HUES6 (cell line): ENCODE measurements around the gene SMYD3.

ENCODE experiments used
- H3K27ac ChIP-seq: 2 replicates; pipeline ENCODE4 v1.7.0; 2013; ENCODE audit warnings: low read depth, mild to moderate bottlenecking, low read length, inconsistent platforms
- H3K27me3 ChIP-seq: 2 replicates; pipeline ENCODE4 v1.6.1; 2013; ENCODE audit warnings: low read length; ENCODE audit not compliant: control insufficient read depth, insufficient read depth
- H3K36me3 ChIP-seq: 2 replicates; pipeline ENCODE4 v1.6.1; 2013; ENCODE audit warnings: low read length; ENCODE audit not compliant: control insufficient read depth, insufficient read depth
- H3K4me1 ChIP-seq: 2 replicates; pipeline ENCODE4 v1.6.1; 2013; ENCODE audit warnings: low read length; ENCODE audit not compliant: control insufficient read depth, insufficient read depth
- H3K4me3 ChIP-seq: 2 replicates; pipeline ENCODE4 v1.5.1; 2013; ENCODE audit warnings: low read depth, low read length
- H3K9ac ChIP-seq: one replicate; pipeline ENCODE4 v1.6.1; 2013; ENCODE audit warnings: mild to moderate bottlenecking, low read length
- H3K9me3 ChIP-seq: 2 replicates; pipeline ENCODE4 v1.6.1; 2013; ENCODE audit warnings: low read depth, low read length; ENCODE audit not compliant: control insufficient read depth, insufficient read depth

Gene SMYD3

DNA sequence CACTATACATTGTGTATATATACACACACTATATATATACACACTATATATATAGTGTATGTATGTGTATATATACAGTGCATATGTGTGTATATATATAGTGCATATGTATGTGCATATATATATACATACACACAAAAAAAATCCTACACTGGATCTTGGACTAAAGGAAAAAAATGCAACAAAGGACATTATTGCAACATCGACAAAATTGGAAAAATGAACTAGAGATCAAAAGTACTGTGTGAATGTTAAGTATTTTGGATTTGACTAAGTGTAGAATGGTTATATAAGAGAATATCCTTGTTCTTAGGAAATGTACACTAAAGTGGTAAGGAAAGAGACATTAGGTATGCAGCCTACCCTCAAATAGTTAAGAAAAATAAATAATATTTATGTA is 36.5 kb downstream of the SMYD3 start:
- H3K9ac ChIP-seq, result no peak overlapping the region
- H3K9me3 ChIP-seq, result no peaks in the 10 kb centered on the region
- no peaks in the 10 kb centered on the region for H3K36me3 ChIP-seq
- no peak overlapping the region for H3K4me3 ChIP-seq
- H3K27ac ChIP-seq, result no peak overlapping the region
- no peaks in the 10 kb centered on the region for H3K27me3 ChIP-seq
- no peaks in the 10 kb centered on the region for H3K4me1 ChIP-seq

- Histone ChIP-seq H3K9me3 (no peaks in the 10 kb centered on the region), H3K4me3 (no peak overlapping the region), H3K9ac (no peak overlapping the region), H3K27ac (no peak overlapping the region), H3K36me3 (no peaks in the 10 kb centered on the region), H3K27me3 (no peaks in the 10 kb centered on the region), H3K4me1 (peaks cover 2% of the 10 kb centered on the region; the same call in 1 of the 2 replicates)
Observed at GRCh38 chr1:246462986-246463385, 44.1 kb downstream of the SMYD3 start.

DNA sequence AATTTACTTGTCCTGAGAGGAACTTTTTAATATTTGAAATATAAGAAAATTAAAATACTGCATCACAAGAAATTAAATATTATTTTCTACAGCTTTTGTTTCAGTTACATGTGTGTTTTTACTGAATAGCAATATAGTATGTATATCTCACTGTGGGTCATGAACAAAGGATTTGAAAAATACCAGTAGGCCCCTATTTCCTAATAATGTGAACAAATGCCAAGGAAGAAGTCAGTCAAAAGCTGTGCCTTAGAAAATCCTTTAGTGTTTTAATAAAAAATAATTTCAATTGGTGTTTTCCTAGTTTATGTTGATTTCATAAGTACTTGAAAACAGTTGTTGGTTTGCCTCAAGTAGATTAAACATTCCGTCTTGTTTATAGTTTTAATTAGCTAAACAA is 46.7 kb downstream of the SMYD3 start:
- Histone ChIP-seq H3K36me3 (no peaks in the 10 kb centered on the region), H3K9ac (no peak overlapping the region), H3K27ac (no peak overlapping the region), H3K4me1 (peaks cover 2% of the 10 kb centered on the region; the same call in 1 of the 2 replicates), H3K4me3 (no peak overlapping the region), H3K9me3 (no peaks in the 10 kb centered on the region), H3K27me3 (no peaks in the 10 kb centered on the region)

DNA sequence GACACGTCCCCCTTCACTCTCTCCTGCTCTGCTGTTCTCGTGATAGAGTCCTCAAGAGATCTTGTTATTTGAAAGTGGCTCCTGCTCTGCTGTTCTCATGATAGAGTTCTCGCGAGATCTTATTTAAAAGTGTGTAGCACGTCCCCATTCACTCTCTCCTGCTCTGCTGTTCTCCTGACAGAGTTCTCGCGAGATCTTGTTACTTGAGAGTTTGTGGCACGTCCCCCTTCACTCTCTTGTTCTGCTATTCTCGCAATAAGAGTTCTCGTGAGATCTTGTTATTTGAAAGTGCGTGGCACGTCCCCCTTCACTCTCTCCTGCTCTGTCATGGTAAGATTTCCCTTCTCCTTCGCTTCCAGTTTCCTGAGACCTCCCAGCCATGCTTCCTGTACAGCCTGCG is 47.9 kb downstream of the SMYD3 start:
- Histone ChIP-seq H3K36me3 (no peaks in the 10 kb centered on the region), H3K27me3 (no peaks in the 10 kb centered on the region), H3K9ac (no peak overlapping the region), H3K9me3 (no peaks in the 10 kb centered on the region), H3K27ac (no peak overlapping the region), H3K4me3 (no peak overlapping the region), H3K4me1 (peaks cover 2% of the 10 kb centered on the region; the same call in 1 of the 2 replicates)

GRCh38 chr1:246455476-246455875 is 51.6 kb downstream of the SMYD3 start:
- Histone ChIP-seq H3K4me1 (peaks cover 2% of the 10 kb centered on the region; the same call in 1 of the 2 replicates), H3K9ac (no peak overlapping the region)

GRCh38 chr1:246454655-246455054 is 52.4 kb downstream of the SMYD3 start:
- no peaks in the 10 kb centered on the region for H3K36me3 ChIP-seq
- no peak overlapping the region for H3K4me3 ChIP-seq
- H3K27ac ChIP-seq, result no peak overlapping the region
- H3K9me3 ChIP-seq, result no peaks in the 10 kb centered on the region
- peaks cover 2% of the 10 kb centered on the region; the same call in 1 of the 2 replicates for H3K4me1 ChIP-seq
- H3K9ac ChIP-seq, result no peak overlapping the region
- H3K27me3 ChIP-seq, result no peaks in the 10 kb centered on the region

More at GRCh38 chr1:246455476-246455875, 51.6 kb downstream of the SMYD3 start:
- Histone ChIP-seq H3K27ac (no peak overlapping the region), H3K27me3 (no peaks in the 10 kb centered on the region), H3K4me3 (no peak overlapping the region), H3K36me3 (no peaks in the 10 kb centered on the region), H3K9me3 (no peaks in the 10 kb centered on the region)

- no peak overlapping the region for H3K4me3 ChIP-seq
- H3K27me3 ChIP-seq, result no peaks in the 10 kb centered on the region
- H3K9me3 ChIP-seq, result peaks cover 3% of the 10 kb centered on the region; the same call in 1 of the 2 replicates
- H3K9ac ChIP-seq, result no peak overlapping the region
- H3K36me3 ChIP-seq, result no peaks in the 10 kb centered on the region
- no peak overlapping the region for H3K27ac ChIP-seq
- no peaks in the 10 kb centered on the region for H3K4me1 ChIP-seq
Observed at GRCh38 chr1:246450611-246451251, 56.3 kb downstream of the SMYD3 start.

DNA sequence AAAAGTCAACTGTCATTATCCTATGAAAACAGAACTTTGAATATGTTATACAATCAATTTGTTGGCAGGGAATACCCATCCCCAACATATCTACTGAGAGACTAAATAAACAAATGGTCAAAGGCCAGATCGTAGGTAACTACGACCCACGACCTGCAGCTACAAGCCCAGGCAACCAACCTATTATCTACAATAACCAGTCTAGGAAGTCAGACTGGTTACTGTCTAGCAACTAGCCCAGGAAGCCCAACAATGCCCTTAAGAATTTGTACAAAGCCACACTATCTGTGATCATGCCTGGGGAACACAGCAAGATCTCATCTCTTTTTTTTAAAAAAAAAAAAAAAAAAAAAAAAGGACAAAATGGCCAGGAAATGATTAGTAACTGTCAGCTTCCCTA is 58.7 kb downstream of the SMYD3 start:
- no peak overlapping the region for H3K27ac ChIP-seq
- H3K9me3 ChIP-seq, result peaks cover 3% of the 10 kb centered on the region; the same call in 1 of the 2 replicates
- no peak overlapping the region for H3K9ac ChIP-seq
- H3K27me3 ChIP-seq, result no peaks in the 10 kb centered on the region
- H3K4me3 ChIP-seq, result no peak overlapping the region
- H3K36me3 ChIP-seq, result no peaks in the 10 kb centered on the region
- H3K4me1 ChIP-seq, result no peaks in the 10 kb centered on the region

DNA sequence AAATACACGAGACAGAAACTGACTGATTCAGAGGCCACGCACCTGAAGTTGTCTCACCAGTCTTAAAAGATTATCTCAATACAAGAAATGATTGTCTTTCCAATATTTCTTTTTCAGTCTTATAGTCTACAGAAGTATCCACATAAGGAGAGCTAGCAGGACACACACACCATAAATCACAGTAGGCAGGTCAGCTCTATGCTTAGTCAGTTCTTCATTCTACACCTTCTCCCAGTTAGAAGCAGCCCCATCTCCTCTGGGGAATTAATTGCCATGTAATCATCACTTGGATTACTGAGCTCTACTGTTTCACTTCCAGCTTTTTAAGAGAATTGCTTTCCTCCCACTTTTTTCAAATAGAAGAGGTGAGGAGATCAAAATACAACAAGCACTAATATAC is 59.6 kb downstream of the SMYD3 start:
- no peak overlapping the region for H3K27ac ChIP-seq
- H3K4me3 ChIP-seq, result no peak overlapping the region
- H3K4me1 ChIP-seq, result no peaks in the 10 kb centered on the region
- no peaks in the 10 kb centered on the region for H3K27me3 ChIP-seq
- H3K36me3 ChIP-seq, result no peaks in the 10 kb centered on the region
- no peak overlapping the region for H3K9ac ChIP-seq
- H3K9me3 ChIP-seq, result peaks cover 3% of the 10 kb centered on the region; the same call in 1 of the 2 replicates

DNA sequence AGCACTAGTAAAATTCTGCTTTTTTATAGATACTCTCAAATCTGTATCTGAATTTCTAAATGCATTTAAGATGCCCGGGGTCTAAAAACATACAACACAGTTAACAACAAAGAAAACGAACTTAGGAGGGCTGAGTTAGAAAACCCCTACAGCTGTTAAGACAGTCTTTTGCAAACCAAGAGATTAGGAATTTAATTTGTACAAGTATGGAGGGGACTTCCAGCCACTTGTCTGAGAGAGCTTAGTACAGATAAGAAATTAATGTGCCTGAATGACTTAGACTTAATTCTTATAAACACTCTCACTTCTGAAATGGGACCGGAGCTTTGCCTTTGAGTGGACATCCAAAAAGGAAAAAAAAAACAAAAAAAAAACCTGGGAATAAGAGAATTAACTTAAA is 61.6 kb downstream of the SMYD3 start:
- peaks cover 3% of the 10 kb centered on the region; the same call in 1 of the 2 replicates for H3K9me3 ChIP-seq
- no peak overlapping the region for H3K4me3 ChIP-seq
- H3K4me1 ChIP-seq, result no peaks in the 10 kb centered on the region
- H3K9ac ChIP-seq, result no peak overlapping the region
- H3K36me3 ChIP-seq, result no peaks in the 10 kb centered on the region
- H3K27ac ChIP-seq, result no peak overlapping the region
- H3K27me3 ChIP-seq, result no peaks in the 10 kb centered on the region

- Histone ChIP-seq H3K9ac (no peak overlapping the region), H3K4me3 (no peak overlapping the region), H3K27me3 (no peaks in the 10 kb centered on the region)
Observed at GRCh38 chr1:246444617-246445016, 62.5 kb downstream of the SMYD3 start.

More at GRCh38 chr1:246444617-246445016, 62.5 kb downstream of the SMYD3 start:
- Histone ChIP-seq H3K4me1 (no peaks in the 10 kb centered on the region), H3K36me3 (no peaks in the 10 kb centered on the region), H3K27ac (no peak overlapping the region), H3K9me3 (peaks cover 3% of the 10 kb centered on the region; the same call in 1 of the 2 replicates)
